Amygdala (tissue), 56 donors: ENCODE data around the gene OR2F2.

ENCODE experiments used
- DNase-seq, 56 donors: peaks; one replicate each; lab custom pipeline; 2025; lab: John Stamatoyannopoulos, UW

OR2F2 gene

GRCh38 chr7:143913945-143914615 lies 21.0 kb upstream of the OR2F2 start:
- DNase-seq, result no peak

GRCh38 chr7:143914938-143915652 lies 19.9 kb upstream of the OR2F2 start:
- DNase-seq, result no peak

GRCh38 chr7:143924851-143925250 lies 10.2 kb upstream of the OR2F2 start:
- no peak for DNase-seq

- no peak for DNase-seq
Measured at GRCh38 chr7:143929224-143929920, 5.7 kb upstream of the OR2F2 start.

GRCh38 chr7:143931739-143932138 lies 3.3 kb upstream of the OR2F2 start:
- DNase-seq, result no peak

GRCh38 chr7:143936087-143937009 lies 1.3 kb downstream of the OR2F2 start:
- DNase-seq, result peak in 11 of 56 donors; percentile 3 to 56 (median 17)

GRCh38 chr7:143938379-143939243 lies 3.6 kb downstream of the OR2F2 start:
- no peak for DNase-seq

GRCh38 chr7:143945423-143945822 lies 10.4 kb downstream of the OR2F2 start:
- no peak for DNase-seq

- no peak for DNase-seq
Measured at GRCh38 chr7:143947111-143947510, 12.1 kb downstream of the OR2F2 start.

GRCh38 chr7:143948733-143949132 lies 13.7 kb downstream of the OR2F2 start:
- DNase-seq, result no peak

GRCh38 chr7:143953421-143953820 lies 18.4 kb downstream of the OR2F2 start:
- DNase-seq, result no peak

- DNase-seq, result no peak
Measured at GRCh38 chr7:143954135-143954534, 19.1 kb downstream of the OR2F2 start.

GRCh38 chr7:143954544-143954943 lies 19.5 kb downstream of the OR2F2 start, which contains the start of gene OR2F1:
Gene OR2F1 (plus strand): TSS chr7:143954844. CDS start chr7:143959971, 5,127 bp downstream.
- DNase-seq, result no peak

- DNase-seq, result no peak
Measured at GRCh38 chr7:143958781-143959180, 23.7 kb downstream of the OR2F2 start.

- peak in 5 of 56 donors; percentile 1 to 21 (median 2) for DNase-seq
Measured at GRCh38 chr7:143960813-143961610, 26.0 kb downstream of the OR2F2 start.

- no peak for DNase-seq
Measured at GRCh38 chr7:143965280-143965679, 30.2 kb downstream of the OR2F2 start.

- no peak for DNase-seq
Measured at GRCh38 chr7:143967398-143967797, 32.4 kb downstream of the OR2F2 start.

- DNase-seq, result no peak
Measured at GRCh38 chr7:143973870-143974416, 38.9 kb downstream of the OR2F2 start.
